Mucosa of gallbladder (tissue), 1 donor: ENCODE measurements around the gene SYTL4. TPM values are rescaled to one million over a fixed set of nuclear protein-coding genes. Genes with fewer than 3 reads are reported as not detected.
A peak's percentile ranks its signal among the peaks of the same experiment; 100 is the strongest.

Source experiments
- DNase-seq: peaks from one replicate; pipeline ENCODE4 v3.0.0-alpha.2; 2020; ENCODE audit warnings: low spot score
- total RNA-seq: library from RNA; stranded (reverse); gene quantifications from one replicate; pipeline ENCODE4 v1.2.1, GENCODE V29; 2021
- donor health status: DM: no; HTN: no; CAD: no.

Gene SYTL4
- total RNA-seq, 1 donor from 2014 or later, result 15.8 TPM

- DNase-seq, result no peak
Observed at GRCh38 chrX:100695302-100695701, 36.6 kb downstream of the SYTL4 start.

- DNase-seq, result no peak
Observed at GRCh38 chrX:100687546-100687945, 44.4 kb downstream of the SYTL4 start.

- no peak for DNase-seq
Observed at GRCh38 chrX:100687128-100687527, 44.8 kb downstream of the SYTL4 start.

GRCh38 chrX:100685997-100686305, 46.0 kb downstream of the SYTL4 start:
- DNase-seq, result no peak

- DNase-seq, result peak; percentile 79
Observed at GRCh38 chrX:100685284-100685996, 46.5 kb downstream of the SYTL4 start.

- no peak for DNase-seq
Observed at GRCh38 chrX:100682939-100683338, 49.0 kb downstream of the SYTL4 start.

GRCh38 chrX:100681599-100681998, 50.3 kb downstream of the SYTL4 start:
- DNase-seq, result no peak

- no peak for DNase-seq
Observed at GRCh38 chrX:100680756-100681155, 51.2 kb downstream of the SYTL4 start.

GRCh38 chrX:100677611-100678181, 54.2 kb downstream of the SYTL4 start:
- no peak for DNase-seq

- no peak for DNase-seq
Observed at GRCh38 chrX:100674705-100675104, 57.2 kb downstream of the SYTL4 start.

GRCh38 chrX:100673397-100673953, 58.4 kb downstream of the SYTL4 start:
- DNase-seq, result no peak

GRCh38 chrX:100672966-100673365, 59.0 kb downstream of the SYTL4 start:
- no peak for DNase-seq

- DNase-seq, result no peak
Observed at GRCh38 chrX:100663642-100664041, 68.3 kb downstream of the SYTL4 start.

GRCh38 chrX:100662796-100663195, 69.1 kb downstream of the SYTL4 start:
- no peak for DNase-seq

GRCh38 chrX:100662170-100662569, 69.8 kb downstream of the SYTL4 start:
- no peak for DNase-seq

GRCh38 chrX:100659431-100660137, 72.3 kb downstream of the SYTL4 start:
- DNase-seq, result no peak

GRCh38 chrX:100658941-100659381, 73.0 kb downstream of the SYTL4 start:
- no peak for DNase-seq

GRCh38 chrX:100654261-100654660, 77.7 kb downstream of the SYTL4 start:
- peak; percentile 36 for DNase-seq

- DNase-seq, result no peak
Observed at GRCh38 chrX:100652266-100652665, 79.7 kb downstream of the SYTL4 start.

GRCh38 chrX:100650841-100651240, 81.1 kb downstream of the SYTL4 start:
- no peak for DNase-seq

GRCh38 chrX:100649550-100650356, 82.2 kb downstream of the SYTL4 start:
- DNase-seq, result peak; percentile 64
